Osteoblast (primary cell): ENCODE measurements around the gene SLC35A2. TPM values are rescaled to one million over a fixed set of nuclear protein-coding genes. Genes with fewer than 3 reads are reported as not detected.

ENCODE experiments used
- DNase-seq: peaks from one replicate; pipeline ENCODE4 v3.0.0; 2011; ENCODE audit warnings: low spot score, mixed read lengths; ENCODE audit not compliant: insufficient read length; ENCODE audit errors: missing footprints
- H2AFZ ChIP-seq: 2 replicates; pipeline ENCODE4 v1.6.0; 2011; ENCODE audit warnings: mild to moderate bottlenecking, low read length
- H3K27ac ChIP-seq: 2 replicates; pipeline ENCODE4 v1.5.1; 2011; ENCODE audit warnings: mild to moderate bottlenecking, low read depth, low read length, moderate library complexity
- H3K27me3 ChIP-seq: 2 replicates; pipeline ENCODE4 v1.6.0; 2012; ENCODE audit warnings: mild to moderate bottlenecking, control low read depth, inconsistent platforms, low read length, moderate library complexity; ENCODE audit not compliant: insufficient read depth
- H3K36me3 ChIP-seq: 2 replicates; pipeline ENCODE4 v1.5.1; 2011; ENCODE audit warnings: mild to moderate bottlenecking, low read length, control low read depth, moderate library complexity; ENCODE audit not compliant: insufficient read depth
- H3K4me1 ChIP-seq: 2 replicates; pipeline ENCODE4 v1.5.1; 2011; ENCODE audit warnings: mild to moderate bottlenecking, low read length, control low read depth, moderate library complexity; ENCODE audit not compliant: insufficient read depth
- H3K4me2 ChIP-seq: 2 replicates; pipeline ENCODE4 v1.6.0; 2011; ENCODE audit warnings: mild to moderate bottlenecking, low read length; ENCODE audit not compliant: insufficient read depth
- H3K4me3 ChIP-seq: fragments of 200-600 bp; sonication (generic); 3 replicates; pipeline ENCODE4 v1.5.1; 2012; ENCODE audit warnings: mild to moderate bottlenecking, low read length, inconsistent platforms; ENCODE audit not compliant: insufficient read depth
- H3K79me2 ChIP-seq: 2 replicates; pipeline ENCODE4 v1.6.0; 2012; ENCODE audit warnings: mild to moderate bottlenecking, low read length, control low read depth, inconsistent platforms; ENCODE audit not compliant: insufficient read depth
- H3K9me3 ChIP-seq: 2 replicates; pipeline ENCODE4 v1.5.1; 2011; ENCODE audit warnings: low read depth, low read length, control low read depth
- H4K20me1 ChIP-seq: 2 replicates; pipeline ENCODE4 v1.6.0; 2012; ENCODE audit warnings: mild to moderate bottlenecking, low read length, control low read depth; ENCODE audit not compliant: insufficient read depth
- CTCF ChIP-seq: IDR thresholded peaks from 2 replicates; pipeline ENCODE4 v1.5.1; 2011; ENCODE audit warnings: mild to moderate bottlenecking, low read depth, low read length, moderate library complexity; ENCODE audit errors: extremely low read depth
- total RNA-seq: library from RNA; depleted of rRNA; stranded (reverse); fragments of >200 nt; gene quantifications from 2 replicates; pipeline ENCODE4 v1.2.3, GENCODE V29; 2012

The SLC35A2 gene
- total RNA-seq, 1 donor: 15.6 TPM

DNA sequence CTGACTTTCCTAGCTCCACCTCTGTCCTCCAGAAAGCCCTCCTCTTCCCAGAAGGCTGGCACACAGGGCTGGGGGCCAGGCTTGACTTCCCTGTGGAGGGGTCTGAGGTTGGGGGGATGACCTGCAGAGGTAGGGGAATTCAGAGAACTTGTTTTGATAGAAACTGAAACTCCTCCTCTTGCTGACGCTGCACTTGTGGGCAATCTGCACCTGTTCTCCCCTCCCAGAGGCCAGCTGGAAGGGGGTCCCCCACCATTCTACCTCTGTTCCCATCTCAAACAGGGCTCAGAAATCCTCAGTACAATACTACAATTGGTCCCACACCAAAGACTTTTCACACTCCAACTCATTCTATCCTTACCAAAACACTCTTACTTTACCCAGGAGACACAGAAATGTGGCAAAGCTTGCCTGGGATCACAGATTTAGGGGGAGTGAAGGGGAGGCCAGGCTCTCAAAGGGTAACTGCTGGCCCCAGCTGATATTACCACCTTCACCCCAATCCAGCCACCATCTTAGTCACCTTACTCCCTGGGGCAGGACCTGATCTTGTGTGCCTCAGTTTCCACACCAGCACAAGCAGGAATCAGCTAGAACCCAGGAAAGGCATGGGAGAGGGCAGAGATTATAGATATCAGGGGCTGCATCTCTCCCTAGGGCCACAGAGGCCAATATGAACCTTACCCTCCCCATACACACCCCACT is 27.4 kb upstream of the SLC35A2 start:
- H3K4me1 ChIP-seq: peaks cover 7% of the 10 kb centered on the region
- no peak overlapping the region for H3K27ac ChIP-seq
- no peaks in the 10 kb centered on the region for H3K9me3 ChIP-seq
- H3K4me3 ChIP-seq: no peak overlapping the region
- H3K4me2 ChIP-seq: no peak overlapping the region
- peaks cover 66% of the 10 kb centered on the region for H3K79me2 ChIP-seq
- no peak overlapping the region for H2AFZ ChIP-seq
- peaks cover 37% of the 10 kb centered on the region for H3K36me3 ChIP-seq
- no peak for TF ChIP-seq CTCF
- no peak for DNase-seq
- H4K20me1 ChIP-seq: peaks cover 31% of the 10 kb centered on the region
- no peaks in the 10 kb centered on the region for H3K27me3 ChIP-seq

- Histone ChIP-seq H3K9me3 (no peaks in the 10 kb centered on the region), H3K27ac (peak overlapping the region; percentile 17), H3K4me3 (no peak overlapping the region), H3K36me3 (peaks cover 35% of the 10 kb centered on the region), H4K20me1 (peaks cover 24% of the 10 kb centered on the region), H3K27me3 (no peaks in the 10 kb centered on the region), H3K4me2 (no peak overlapping the region), H2AFZ (no peak overlapping the region), H3K4me1 (peaks cover 7% of the 10 kb centered on the region), H3K79me2 (peaks cover 51% of the 10 kb centered on the region)
- TF ChIP-seq CTCF: no peak
- DNase-seq: peak; percentile 49
Measured at GRCh38 chrX:48937054-48937907, 25.8 kb upstream of the SLC35A2 start.

DNA sequence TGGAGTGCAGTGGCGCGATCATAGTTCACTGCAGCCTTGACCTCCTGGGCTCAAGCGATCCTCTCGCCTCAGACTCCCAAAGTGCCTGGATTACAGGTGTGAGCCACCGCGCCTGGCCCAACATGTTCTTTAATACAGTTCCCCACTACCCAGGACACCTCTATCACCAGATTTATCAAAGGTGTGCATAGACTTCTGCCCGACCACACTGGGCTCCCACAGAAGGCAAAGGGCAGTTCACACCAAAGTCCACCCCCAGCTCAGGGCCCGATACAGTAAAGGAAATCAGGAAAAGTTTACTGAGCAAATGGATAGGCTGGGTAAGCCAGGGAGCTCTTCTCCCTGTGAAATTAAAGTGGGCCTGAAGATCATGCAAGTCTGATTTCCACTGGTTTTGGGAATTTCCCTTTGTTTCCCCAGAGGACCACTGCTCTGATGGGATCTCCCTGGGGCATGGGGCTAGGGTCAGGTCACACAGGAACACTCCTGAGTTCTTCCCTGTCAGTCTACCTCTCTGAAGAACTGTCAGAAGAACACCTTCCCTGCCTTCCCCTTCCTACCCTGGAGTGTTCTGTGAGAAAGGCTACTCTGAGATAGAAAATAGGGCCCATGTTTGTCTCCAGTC is 25.1 kb upstream of the SLC35A2 start:
- DNase-seq: no peak
- Histone ChIP-seq H3K36me3 (peaks cover 33% of the 10 kb centered on the region), H3K27me3 (no peaks in the 10 kb centered on the region), H3K4me3 (no peak overlapping the region), H2AFZ (no peak overlapping the region), H3K4me1 (peaks cover 7% of the 10 kb centered on the region), H4K20me1 (peaks cover 22% of the 10 kb centered on the region), H3K9me3 (no peaks in the 10 kb centered on the region), H3K27ac (no peak overlapping the region), H3K4me2 (no peak overlapping the region), H3K79me2 (peaks cover 43% of the 10 kb centered on the region)
- TF ChIP-seq CTCF: no peak

DNA sequence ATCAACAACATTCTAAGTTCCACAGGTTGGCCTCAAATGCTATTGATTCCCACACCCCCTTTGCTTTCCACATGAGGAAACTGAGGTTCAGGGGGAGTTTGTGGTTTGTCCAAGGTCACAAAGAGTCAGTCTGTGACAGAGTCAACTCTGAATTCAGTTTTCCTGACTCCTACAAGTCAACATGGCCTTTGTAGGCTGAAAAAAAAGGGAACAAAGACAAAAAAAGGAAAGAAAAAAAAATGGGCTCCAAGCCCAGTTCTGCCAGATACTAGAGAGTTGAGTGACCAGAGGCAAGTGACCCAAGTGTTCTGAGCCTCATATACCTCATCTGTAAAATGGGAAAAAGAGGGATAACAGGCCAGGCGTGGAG is 23.8 kb upstream of the SLC35A2 start:
- TF ChIP-seq CTCF: no peak
- Histone ChIP-seq H3K9me3 (no peaks in the 10 kb centered on the region), H3K27ac (no peak overlapping the region), H2AFZ (no peak overlapping the region), H3K4me2 (no peak overlapping the region), H3K36me3 (peaks cover 29% of the 10 kb centered on the region), H3K79me2 (peaks cover 34% of the 10 kb centered on the region), H4K20me1 (peaks cover 18% of the 10 kb centered on the region), H3K4me1 (peaks cover 4% of the 10 kb centered on the region), H3K27me3 (no peaks in the 10 kb centered on the region), H3K4me3 (no peak overlapping the region)
- DNase-seq: no peak
